MM.1S (cell line): ENCODE data around the gene UBE2D1.

ENCODE experiments used
- EZH2phosphoT487 ChIP-seq: fragments of 300-600 bp; sonication (generic); IDR thresholded peaks from 2 replicates; pipeline ENCODE4 v1.6.1; 2018; ENCODE audit warnings: antibody characterized with exemption, low read length
- TF ChIP-seq, protein P1 (sequence below): fragments of 300-600 bp; sonication (generic); IDR thresholded peaks from 2 replicates; pipeline ENCODE4 v1.5.1; 2016; ENCODE audit warnings: antibody characterized with exemption, low read length, mixed read lengths

DNA sequence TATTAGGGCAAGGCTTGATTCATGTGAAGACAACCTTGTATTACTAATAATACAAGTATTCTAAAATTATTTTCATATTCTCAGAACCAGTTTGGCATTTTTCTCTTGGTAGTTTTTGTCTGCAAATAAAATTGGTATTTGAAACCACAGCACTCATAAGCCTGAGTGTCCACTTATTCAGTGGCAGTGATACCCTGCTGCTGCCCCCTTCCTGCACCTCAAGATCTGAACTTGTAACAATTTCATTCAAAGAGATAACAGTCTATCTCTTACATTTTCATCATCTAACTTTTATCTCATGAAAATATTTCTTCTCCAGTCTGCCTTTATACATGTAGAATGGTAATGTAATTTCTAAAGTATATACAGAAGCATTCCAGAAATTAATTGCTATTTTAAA is 59.7 kb downstream of the UBE2D1 start:
- TF ChIP-seq, protein P1, sequence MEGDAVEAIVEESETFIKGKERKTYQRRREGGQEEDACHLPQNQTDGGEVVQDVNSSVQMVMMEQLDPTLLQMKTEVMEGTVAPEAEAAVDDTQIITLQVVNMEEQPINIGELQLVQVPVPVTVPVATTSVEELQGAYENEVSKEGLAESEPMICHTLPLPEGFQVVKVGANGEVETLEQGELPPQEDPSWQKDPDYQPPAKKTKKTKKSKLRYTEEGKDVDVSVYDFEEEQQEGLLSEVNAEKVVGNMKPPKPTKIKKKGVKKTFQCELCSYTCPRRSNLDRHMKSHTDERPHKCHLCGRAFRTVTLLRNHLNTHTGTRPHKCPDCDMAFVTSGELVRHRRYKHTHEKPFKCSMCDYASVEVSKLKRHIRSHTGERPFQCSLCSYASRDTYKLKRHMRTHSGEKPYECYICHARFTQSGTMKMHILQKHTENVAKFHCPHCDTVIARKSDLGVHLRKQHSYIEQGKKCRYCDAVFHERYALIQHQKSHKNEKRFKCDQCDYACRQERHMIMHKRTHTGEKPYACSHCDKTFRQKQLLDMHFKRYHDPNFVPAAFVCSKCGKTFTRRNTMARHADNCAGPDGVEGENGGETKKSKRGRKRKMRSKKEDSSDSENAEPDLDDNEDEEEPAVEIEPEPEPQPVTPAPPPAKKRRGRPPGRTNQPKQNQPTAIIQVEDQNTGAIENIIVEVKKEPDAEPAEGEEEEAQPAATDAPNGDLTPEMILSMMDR, result no peak
- no peak for TF ChIP-seq EZH2phosphoT487
